Central memory CD4-positive, alpha-beta T cell (primary cell): ENCODE data around the gene FMNL2.
"Not testable (repeated sequence)": the region's sequence is repeated elsewhere in the genome, so short reads cannot be mapped to it uniquely, and the experiment has no call there.

Experiments
- DNase-seq: peaks from one replicate; pipeline ENCODE4 v3.0.0; 2022
- total RNA-seq, 3 experiments: gene quantifications; one replicate each; lab custom pipeline; 2026; lab: John Stamatoyannopoulos, UW

The FMNL2 gene
- total RNA-seq, result 1.7 to 9.8 (median 4.1) reads per million in 3 experiments

DNA sequence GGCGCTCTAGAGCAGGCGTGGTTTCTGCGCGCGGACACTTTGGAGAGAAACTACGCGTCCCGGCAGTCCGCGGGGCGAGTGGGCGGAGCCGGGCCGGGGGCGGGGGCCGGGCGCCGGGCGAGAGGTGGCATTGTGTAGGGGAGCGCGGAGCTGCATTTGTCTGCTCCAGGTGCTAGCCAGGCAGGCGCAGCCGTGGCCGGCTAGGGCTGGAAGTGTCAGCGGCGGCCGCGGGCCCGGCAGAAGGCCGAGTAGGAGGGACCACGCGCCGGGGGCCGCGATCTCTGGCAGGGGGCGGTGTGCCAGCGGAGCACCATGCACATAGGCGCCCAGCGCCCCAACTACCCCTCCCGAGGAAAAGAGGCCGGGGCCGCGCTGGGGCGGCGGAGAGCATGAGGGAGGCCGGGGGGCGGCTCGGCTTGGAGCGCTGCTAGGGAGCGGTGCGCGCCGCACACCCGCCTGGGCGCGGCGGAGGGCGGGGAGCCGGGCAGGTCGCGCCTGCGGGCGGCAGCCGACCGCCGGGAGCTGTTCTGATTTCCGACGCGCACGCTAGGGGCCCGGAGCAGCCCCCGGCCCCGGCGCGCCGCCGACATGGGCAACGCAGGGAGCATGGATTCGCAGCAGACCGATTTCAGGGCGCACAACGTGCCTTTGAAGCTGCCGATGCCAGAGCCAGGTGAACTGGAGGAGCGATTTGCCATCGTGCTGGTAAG lies at the start of gene FMNL2:
TSS of gene FMNL2 (plus strand) at position 159 of the 710 bp plus-strand sequence.
- no peak for DNase-seq

DNA sequence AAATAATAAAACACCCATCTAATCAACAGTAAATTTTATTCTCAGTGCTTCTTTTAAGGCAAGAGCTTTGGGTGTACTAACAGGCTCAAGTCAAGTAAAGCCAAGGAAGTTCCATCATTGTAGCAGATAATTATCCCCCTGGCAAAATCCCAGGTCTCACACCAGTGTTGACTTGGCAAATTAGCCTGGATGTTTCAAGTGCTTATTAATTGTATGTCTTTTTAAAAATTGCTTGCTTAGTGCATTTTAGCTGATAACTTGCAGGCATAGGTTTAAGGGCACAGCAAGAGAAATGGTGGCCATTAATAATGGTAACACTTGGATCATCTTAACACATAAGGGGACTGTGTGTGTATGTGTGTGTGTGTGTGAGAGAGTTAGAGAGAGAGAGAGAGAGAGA lies 42.0 kb upstream of the FMNL2 start:
- DNase-seq, result no peak

DNA sequence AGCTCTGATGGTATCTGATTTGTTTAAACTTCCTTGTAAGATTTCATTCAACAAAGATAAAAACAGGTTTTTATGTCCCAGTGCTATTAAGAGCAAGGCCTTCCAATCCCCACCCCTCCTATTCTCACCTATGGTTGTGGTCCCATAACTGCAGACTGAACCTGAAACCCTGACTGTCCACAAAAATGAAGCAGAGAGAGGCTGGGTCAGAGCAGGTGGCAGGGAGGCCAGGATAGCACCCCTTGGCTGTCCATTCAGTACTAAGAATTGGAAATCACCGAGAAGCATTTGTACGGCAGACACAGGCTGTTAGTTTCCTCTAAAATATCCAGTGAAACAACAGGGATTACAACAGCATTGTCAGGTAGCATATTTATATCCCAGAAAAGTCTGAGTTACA lies 37.3 kb upstream of the FMNL2 start:
- DNase-seq, result no peak

GRCh38 chr2:152298754-152299153 lies 36.2 kb upstream of the FMNL2 start:
- no peak for DNase-seq

DNA sequence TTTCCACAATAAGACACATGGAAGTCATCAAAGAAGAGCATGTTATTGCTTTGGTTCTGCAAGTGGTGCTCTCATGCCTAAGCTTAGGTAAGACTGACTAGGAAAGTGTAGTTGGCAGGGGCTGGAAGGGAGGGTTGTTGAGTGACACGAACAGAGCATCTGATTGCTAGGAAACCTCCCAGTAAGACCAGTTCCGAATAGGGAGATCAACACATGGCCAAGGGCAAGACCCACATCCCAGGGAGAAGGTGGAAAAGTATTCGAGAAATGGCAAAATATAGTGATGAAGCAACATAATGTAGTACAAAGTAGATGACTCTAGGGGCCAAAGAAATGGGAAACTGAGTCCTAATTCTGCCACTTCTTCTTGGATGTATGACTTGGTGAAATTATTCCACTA lies 33.8 kb upstream of the FMNL2 start:
- no peak for DNase-seq

GRCh38 chr2:152303951-152304350 lies 31.0 kb upstream of the FMNL2 start:
- no peak for DNase-seq

DNA sequence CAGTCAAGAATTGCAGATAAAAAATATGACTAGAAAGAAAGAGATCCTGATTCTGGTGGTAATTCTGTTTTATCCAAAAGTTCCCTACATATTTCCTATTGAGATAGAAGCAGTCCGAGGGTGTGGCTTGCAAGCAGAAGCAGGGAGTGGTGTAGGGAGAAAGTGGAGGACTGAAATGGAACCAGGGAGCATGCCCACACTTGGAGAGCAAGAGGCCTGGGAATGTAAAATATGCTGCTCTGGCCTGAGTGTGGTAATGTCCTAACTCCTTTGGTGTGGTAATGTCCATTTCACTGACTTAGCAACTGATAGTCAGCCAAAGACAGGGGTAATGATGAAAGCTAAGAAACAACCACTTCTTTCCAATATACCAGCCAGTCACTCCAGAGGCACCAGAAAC lies 30.1 kb upstream of the FMNL2 start:
- no peak for DNase-seq

DNA sequence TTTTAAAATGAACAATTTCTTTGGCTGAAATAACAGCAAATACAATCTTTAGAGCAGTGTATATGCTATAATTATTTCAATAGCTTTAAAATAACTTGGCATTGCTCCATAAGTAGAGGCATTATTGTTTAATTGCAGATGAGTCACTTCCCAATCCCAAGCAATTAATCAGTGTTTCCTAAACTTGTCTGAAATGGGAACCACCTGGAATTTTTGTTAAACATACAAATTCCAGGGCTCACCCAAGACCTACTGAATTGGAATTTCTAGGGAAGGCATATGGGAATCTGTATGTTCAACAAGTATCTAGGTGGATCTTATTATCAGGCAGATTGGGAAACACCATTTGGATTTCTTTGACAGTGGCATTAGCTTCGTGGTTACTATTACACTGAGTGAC lies 27.1 kb upstream of the FMNL2 start:
- DNase-seq, result no peak

DNA sequence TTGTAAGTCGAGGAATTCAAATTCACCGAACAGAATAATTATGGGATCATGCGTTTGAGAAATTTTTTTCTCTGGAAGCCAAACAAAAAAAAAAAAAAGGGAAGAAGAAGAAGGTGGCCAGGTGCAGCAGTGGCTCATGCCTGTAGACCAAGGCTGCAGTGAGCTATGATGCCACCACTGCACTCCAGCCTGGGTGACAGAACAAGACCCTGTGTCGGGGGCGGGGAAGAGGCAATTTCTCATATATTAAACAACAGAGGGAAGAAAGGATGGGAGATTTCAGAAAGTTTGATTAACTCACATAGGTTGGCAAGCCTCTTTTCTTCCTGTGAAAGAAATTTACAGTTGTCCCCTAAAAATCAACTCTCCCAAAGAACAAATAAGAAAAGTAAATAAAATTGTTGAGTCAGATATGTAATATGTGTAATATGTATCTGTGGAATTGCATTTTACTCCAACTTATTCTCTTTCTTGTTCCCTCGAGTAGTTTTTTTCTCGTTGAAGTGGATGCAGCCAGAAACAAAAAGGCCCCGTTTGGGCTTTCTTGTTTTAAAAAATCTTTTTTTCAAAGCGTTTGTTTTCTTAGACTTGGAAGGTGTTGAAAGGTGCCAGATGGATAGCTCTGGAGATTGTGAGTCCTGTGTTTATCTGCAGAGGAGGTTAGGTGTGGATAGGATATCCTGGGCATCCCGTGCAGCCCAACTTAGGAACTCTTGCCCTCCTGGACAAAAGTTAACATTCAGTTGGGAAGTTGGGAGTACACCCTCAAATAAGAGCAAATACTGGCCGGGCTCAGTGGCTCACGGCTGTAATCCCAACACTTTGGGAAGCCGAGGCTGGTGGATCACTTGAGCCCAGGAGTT lies 25.4 kb upstream of the FMNL2 start:
- no peak for DNase-seq

DNA sequence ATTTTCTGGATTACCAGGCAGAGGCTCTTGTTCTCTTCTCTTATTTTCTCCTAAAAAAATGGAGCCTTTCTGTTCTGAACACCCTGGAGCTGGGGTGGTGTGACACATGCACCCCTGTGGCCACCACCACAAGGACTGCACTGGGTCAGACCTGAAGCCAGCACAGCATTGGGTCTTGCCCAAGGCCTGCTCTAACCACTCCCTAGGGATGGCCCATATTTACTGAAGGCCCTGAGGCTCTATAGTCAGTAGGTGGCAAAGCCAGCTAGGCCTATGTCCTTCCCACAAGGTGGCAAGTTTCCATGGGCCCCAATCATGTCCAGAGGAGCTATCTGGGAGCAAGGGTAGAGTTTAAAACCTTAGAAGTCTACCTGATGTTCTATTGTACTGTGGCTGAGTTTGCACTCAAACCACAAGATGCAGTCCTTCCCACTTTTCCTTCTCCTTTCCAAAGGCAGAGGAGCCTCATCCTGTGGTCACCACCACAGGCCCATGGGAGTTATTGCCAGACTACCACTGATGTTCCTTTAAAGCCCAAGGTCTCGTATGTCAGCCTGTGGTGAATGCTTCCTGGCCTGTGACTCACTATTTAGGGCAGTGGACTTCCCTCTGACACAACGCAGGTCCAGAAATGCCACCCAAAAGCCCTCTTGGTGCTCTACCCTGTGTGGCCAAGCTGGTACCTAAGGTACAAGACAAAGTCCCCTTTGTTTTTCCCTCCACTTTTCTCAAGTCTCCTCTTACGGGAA lies 15.0 kb upstream of the FMNL2 start:
- DNase-seq, result no peak

- no peak for DNase-seq
Measured at GRCh38 chr2:152320814-152321213, 14.2 kb upstream of the FMNL2 start.

DNA sequence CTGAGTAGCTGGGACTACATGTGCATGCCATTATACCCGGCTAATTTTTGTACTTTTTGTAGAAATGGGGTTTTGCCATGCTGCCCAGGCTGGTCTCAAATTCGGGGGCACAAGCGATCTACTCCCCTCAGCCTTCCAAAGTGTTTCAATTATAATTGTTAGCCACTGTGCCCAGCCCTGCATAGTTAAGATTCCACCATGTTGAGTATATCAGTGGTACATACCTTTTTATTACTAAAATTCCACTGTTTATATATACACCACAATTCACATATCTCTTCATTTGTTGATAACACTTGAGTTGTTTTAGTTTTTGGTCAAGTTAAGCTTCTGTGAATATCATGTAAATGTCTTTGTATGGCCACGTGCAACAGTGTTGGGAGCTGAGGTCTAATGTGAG lies 12.8 kb upstream of the FMNL2 start:
- no peak for DNase-seq

- not testable (repeated sequence) for DNase-seq
Measured at GRCh38 chr2:152325126-152325525, 9.8 kb upstream of the FMNL2 start.

- no peak for DNase-seq
Measured at GRCh38 chr2:152326710-152327109, 8.3 kb upstream of the FMNL2 start.

DNA sequence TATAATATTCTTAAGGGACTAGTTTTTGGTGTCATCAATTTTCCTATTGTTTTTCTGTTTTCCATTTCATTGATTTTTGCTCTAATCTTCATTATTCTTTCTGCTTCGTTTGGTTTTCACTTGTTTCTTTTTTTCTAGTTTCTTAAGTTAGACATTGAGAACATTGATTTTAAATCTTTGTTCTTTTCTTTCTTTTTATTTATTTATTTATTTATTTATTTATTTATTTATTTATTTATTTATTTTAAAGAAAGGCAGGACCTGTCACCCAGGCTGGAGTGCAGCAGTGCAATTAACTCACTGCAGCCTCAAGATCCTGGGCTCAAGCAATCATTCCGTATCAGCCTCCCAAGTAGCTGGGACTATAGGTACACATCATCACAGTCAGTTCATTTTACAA lies 7.0 kb upstream of the FMNL2 start:
- no peak for DNase-seq

- DNase-seq, result no peak
Measured at GRCh38 chr2:152330235-152330866, 4.6 kb upstream of the FMNL2 start.

DNA sequence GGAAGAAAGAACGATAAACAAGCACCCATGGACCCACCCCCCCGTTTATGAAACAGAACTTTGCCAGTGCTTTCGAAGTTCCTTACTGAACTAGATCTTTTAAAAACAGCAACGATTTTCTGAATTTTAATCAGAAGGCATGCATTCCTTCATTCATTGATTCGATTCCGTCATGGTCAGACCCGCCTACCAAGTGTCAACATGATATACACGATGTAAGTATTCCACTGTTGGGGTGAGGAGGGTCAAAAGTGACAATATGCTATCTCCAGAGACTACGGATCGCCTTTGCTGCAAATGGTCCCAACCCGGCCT lies 316 bp upstream of the FMNL2 start:
- no peak for DNase-seq

GRCh38 chr2:152335726-152336118 lies 748 bp downstream of the FMNL2 start:
- no peak for DNase-seq

- DNase-seq, result no peak
Measured at GRCh38 chr2:152336119-152336853, 1.3 kb downstream of the FMNL2 start.

- DNase-seq, result no peak
Measured at GRCh38 chr2:152336854-152337510, 2.0 kb downstream of the FMNL2 start.

DNA sequence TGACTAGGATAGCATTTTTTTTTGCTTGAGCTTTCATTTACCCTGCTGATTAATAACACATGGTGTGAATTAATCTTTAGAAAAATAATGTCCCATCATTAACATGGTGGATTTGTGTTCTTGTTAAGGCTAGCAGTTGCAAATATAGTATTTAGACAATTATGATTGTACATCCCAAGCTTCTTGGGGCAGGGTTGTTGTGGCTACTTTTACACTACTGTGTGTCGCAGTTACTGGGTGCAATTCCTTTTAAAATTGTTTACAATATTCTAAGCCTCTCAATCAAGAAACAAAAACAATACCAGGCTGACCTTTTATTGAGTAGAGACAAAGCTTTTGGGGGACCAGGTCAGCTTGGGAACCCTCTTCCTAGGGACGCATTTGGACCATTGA lies 2.5 kb downstream of the FMNL2 start:
- no peak for DNase-seq
